Sigmoid colon (tissue), 7 donors: Measurements from ENCODE around the gene CSAD. TPM values are rescaled to one million over a fixed set of nuclear protein-coding genes. Genes with fewer than 3 reads are reported as not detected.
A peak's percentile ranks its signal among the peaks of the same experiment; 100 is the strongest.

ENCODE experiments used
- DNase-seq: peaks from one replicate; pipeline ENCODE4 v3.0.0-alpha.2; 2019
- H3K27ac ChIP-seq, 4 donors: fragments of 200-600 bp; sonication (generic); one replicate each; pipeline ENCODE4 v1.5.1; 2016 to 2019; ENCODE audit warnings: mild to moderate bottlenecking in 1 of 4
- H3K27me3 ChIP-seq, 3 donors: fragments of 200-600 bp; sonication (generic); one replicate each; pipeline ENCODE4 v1.5.1; 2019; ENCODE audit warnings: mild to moderate bottlenecking in 1 of 3
- H3K36me3 ChIP-seq, 4 donors: fragments of 200-600 bp; sonication (generic); one replicate each; pipeline ENCODE4 v1.5.1; 2016 to 2019
- H3K4me1 ChIP-seq, 4 donors: fragments of 200-600 bp; sonication (generic); one replicate each; pipeline ENCODE4 v1.5.1; 2017 to 2019
- H3K4me3 ChIP-seq, 4 donors: fragments of 200-600 bp; sonication (generic); one replicate each; pipeline ENCODE4 v1.5.1; 2017 to 2019; ENCODE audit warnings: mild to moderate bottlenecking in 2 of 4, moderate library complexity in 1 of 4
- H3K9me3 ChIP-seq, 4 donors: fragments of 200-600 bp in 3 of 4; sonication (generic) in 3 of 4; one replicate each; pipeline versions ENCODE4 v1.5.1 to v1.6.1; 2013 to 2019
- EP300 ChIP-seq, 4 donors: sonication (generic); formaldehyde crosslinking; IDR thresholded peaks; one replicate each; pipeline ENCODE4 v1.6.1; 2017; ENCODE audit warnings: antibody characterized with exemption in 4 of 4
- POLR2A ChIP-seq, 2 donors: fragments of 450-650 bp; IDR thresholded peaks; one replicate each; pipeline ENCODE4 v1.6.1; 2016; ENCODE audit warnings: antibody characterized with exemption in 2 of 2, mild to moderate bottlenecking in 2 of 2, moderate library complexity in 2 of 2
- POLR2AphosphoS5 ChIP-seq, 4 donors: sonication (generic); formaldehyde crosslinking; IDR thresholded peaks; one replicate each; pipeline ENCODE4 v1.6.1; 2017; ENCODE audit warnings: antibody characterized with exemption in 4 of 4
- WGBS, 2 donors: extraction: QIAGEN DNeasy Blood & Tissue Kit; methylation state at CpG; one replicate each; pipeline ENCODE4 v1.1.7; 2013; 5-methylcytosine and 5-hydroxymethylcytosine counted together
- intact Hi-C: fragments of 100-400 bp; cut with DNase I; formaldehyde crosslinking; loops from one replicate; pipeline ENCODE4 v1.15.1; 2023
- polyA plus RNA-seq, 3 donors: library from polyadenylated mRNA; stranded (reverse); fragments of 200-250 nt; gene quantifications; one replicate each; pipeline ENCODE4 v1.2.3, GENCODE V29; 2013
- total RNA-seq, 4 donors: library from RNA; depleted of rRNA; stranded (reverse); fragments of >200 nt; gene quantifications; one replicate each; pipeline ENCODE4 v1.1.0, GENCODE V29; 2016
- TF ChIP-seq, protein P1 (sequence below), 4 experiments: fragments of 450-650 bp in 3 of 4; fragments of 200-600 bp in 1 of 4; IDR thresholded peaks; one replicate each; pipeline ENCODE4 v1.5.1; 2016 to 2019; ENCODE audit warnings: antibody characterized with exemption in 4 of 4, mild to moderate bottlenecking in 3 of 4, moderate library complexity in 2 of 4
- donor health status: healthy with polysubstance abuse.
- donor health status: Bipolar disorder and iron deficiency.
- donor health status: healthy.

The CSAD gene
- total and polyA plus RNA-seq, 7 donors: 1.2 to 51.0 (median 19.6) TPM

DNA sequence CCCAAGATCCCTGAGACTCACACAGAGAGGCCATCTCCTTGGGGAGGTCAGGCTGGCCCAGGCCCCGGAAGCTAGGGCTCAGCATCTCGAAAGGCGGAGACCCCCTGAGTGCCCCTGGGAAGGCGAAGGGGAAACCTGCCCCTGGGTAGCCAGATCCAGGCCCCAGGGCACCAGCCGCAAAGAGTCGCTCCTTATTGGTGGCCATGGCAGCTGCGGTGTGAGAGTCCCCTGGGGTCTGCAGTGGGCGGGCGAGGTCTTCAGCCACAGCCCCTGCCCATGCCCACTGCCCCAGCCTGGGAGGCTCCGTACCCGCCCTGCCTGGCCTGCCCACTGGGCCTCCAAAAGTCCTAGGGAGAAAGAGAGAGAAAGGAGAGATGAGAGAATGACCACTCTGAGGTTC lies 46.6 kb upstream of the CSAD start:
- Histone ChIP-seq H3K9me3 (no peaks in the 10 kb centered on the region), H3K36me3 (peaks cover 0 to 8% (median 3%) of the 10 kb centered on the region in 4 donors), H3K4me3 (no peak overlapping the region), H3K27ac (peak overlapping the region in 1 of 4 donors; percentile 2), H3K4me1 (peaks cover 0 to 65% (median 55%) of the 10 kb centered on the region in 4 donors), H3K27me3 (no peaks in the 10 kb centered on the region)
- TF ChIP-seq POLR2A (IDR thresholded peaks at IDR 0.05) (no peak), POLR2AphosphoS5 (IDR thresholded peaks at IDR 0.05) (no peak)
- intact Hi-C loops: no loop called here
- 96 to 98% methylated on average over 11 of the region's 11 CpGs for WGBS, 2 donors
- DNase-seq: no peak

DNA sequence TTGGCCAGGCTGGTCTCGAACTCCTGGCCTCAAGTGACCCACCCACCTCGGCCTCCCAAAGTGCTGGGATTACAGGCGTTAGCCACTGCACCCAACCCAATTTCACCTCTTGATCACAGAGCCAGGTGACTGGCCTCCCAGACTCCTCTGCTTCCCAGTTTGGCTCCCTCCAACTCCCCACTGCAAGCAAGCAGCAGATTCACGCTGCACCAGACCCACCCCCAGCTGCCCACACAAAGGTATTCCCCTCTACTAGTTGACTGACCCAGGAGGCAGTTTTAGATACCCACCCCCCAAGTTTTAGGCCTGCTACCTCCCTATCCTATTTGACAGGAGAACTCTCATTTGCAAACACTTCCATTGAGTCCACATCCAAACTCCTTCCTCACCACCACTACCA lies 46.1 kb upstream of the CSAD start:
- intact Hi-C loops: no loop called here
- Histone ChIP-seq H3K36me3 (peaks cover 0 to 8% (median 3%) of the 10 kb centered on the region in 4 donors), H3K9me3 (no peaks in the 10 kb centered on the region), H3K27ac (no peak overlapping the region), H3K4me1 (peaks cover 0 to 69% (median 59%) of the 10 kb centered on the region in 4 donors), H3K27me3 (no peaks in the 10 kb centered on the region), H3K4me3 (no peak overlapping the region)
- DNase-seq: no peak
- WGBS, 2 donors: 91% methylated on average over 4 of the region's 4 CpGs
- TF ChIP-seq POLR2AphosphoS5 (IDR thresholded peaks at IDR 0.05) (no peak), EP300 (IDR thresholded peaks at IDR 0.05) (no peak), POLR2A (IDR thresholded peaks at IDR 0.05) (no peak)
- TF ChIP-seq, protein P1, sequence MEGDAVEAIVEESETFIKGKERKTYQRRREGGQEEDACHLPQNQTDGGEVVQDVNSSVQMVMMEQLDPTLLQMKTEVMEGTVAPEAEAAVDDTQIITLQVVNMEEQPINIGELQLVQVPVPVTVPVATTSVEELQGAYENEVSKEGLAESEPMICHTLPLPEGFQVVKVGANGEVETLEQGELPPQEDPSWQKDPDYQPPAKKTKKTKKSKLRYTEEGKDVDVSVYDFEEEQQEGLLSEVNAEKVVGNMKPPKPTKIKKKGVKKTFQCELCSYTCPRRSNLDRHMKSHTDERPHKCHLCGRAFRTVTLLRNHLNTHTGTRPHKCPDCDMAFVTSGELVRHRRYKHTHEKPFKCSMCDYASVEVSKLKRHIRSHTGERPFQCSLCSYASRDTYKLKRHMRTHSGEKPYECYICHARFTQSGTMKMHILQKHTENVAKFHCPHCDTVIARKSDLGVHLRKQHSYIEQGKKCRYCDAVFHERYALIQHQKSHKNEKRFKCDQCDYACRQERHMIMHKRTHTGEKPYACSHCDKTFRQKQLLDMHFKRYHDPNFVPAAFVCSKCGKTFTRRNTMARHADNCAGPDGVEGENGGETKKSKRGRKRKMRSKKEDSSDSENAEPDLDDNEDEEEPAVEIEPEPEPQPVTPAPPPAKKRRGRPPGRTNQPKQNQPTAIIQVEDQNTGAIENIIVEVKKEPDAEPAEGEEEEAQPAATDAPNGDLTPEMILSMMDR (IDR thresholded peaks at IDR 0.05): no peak

GRCh38 chr12:53225635-53226424 lies 45.1 kb upstream of the CSAD start:
- TF ChIP-seq POLR2AphosphoS5 (IDR thresholded peaks at IDR 0.05) (no peak), POLR2A (IDR thresholded peaks at IDR 0.05) (no peak), EP300 (IDR thresholded peaks at IDR 0.05) (no peak)
- TF ChIP-seq, protein P1 (IDR thresholded peaks at IDR 0.05): no peak
- DNase-seq: no peak
- peak overlapping the region; percentile 95 to 100 (median 99) for H3K27ac ChIP-seq
- WGBS, 2 donors: 92 to 95% methylated on average over 10 of the region's 10 CpGs
- H3K4me1 ChIP-seq: peaks cover 0 to 61% (median 55%) of the 10 kb centered on the region in 4 donors
- intact Hi-C loops: no loop called here
- H3K36me3 ChIP-seq: peaks cover 0 to 8% (median 3%) of the 10 kb centered on the region in 4 donors
- no peaks in the 10 kb centered on the region for H3K27me3 ChIP-seq
- no peaks in the 10 kb centered on the region for H3K9me3 ChIP-seq
- no peak overlapping the region for H3K4me3 ChIP-seq

DNA sequence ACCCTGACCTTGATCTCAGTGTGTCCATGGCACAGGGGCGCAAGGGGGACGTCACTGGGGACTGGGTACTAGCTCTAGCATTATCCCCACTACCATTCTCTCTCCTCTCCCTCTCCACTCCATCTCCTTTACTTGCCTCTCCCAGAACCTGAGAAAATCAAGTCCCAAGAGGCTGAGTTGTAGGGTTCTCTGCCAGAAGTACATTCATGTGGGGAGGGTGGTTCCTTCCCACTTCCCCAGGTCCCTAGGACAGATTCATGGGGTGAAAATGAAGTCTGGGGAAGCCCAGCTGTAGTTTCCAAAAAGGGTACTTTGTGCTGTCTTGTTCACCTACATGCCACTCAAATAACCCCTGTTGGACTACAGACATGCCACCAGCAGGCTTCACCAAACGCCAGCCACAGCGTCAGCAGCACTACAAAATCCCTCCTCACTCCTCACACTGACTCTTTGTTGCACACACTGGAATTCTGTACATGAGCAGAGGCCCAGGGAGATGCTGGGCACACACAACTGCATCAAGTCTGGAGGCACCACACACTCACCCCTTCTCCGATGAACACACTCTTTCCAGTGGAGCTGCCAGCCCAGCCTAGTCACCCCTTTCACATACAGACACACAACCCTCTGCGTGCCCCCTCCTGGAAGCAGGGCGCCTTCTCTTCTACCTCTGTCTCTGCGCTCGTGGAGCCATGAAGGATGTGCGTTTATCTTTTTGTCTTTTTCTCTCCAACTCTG lies 44.3 kb upstream of the CSAD start:
- Histone ChIP-seq H3K27ac (peak overlapping the region; percentile 95 to 100 (median 99)), H3K9me3 (no peaks in the 10 kb centered on the region), H3K4me3 (no peak overlapping the region), H3K36me3 (peaks cover 0 to 8% (median 3%) of the 10 kb centered on the region in 4 donors), H3K4me1 (peaks cover 0 to 53% (median 48%) of the 10 kb centered on the region in 4 donors), H3K27me3 (no peaks in the 10 kb centered on the region)
- intact Hi-C loops: no loop called here
- WGBS, 2 donors: 84 to 85% methylated on average over 10 of the region's 10 CpGs
- no peak for DNase-seq
- TF ChIP-seq, protein P1 (IDR thresholded peaks at IDR 0.05): no peak
- TF ChIP-seq POLR2A (IDR thresholded peaks at IDR 0.05) (no peak), POLR2AphosphoS5 (IDR thresholded peaks at IDR 0.05) (peak in 1 of 4 donors; percentile 15), EP300 (IDR thresholded peaks at IDR 0.05) (no peak)
